GM13977 (cell line): Measurements from ENCODE around the gene TRIO.

Experiments
- DNase-seq: peaks from one replicate; pipeline ENCODE4 v3.0.0; 2012; ENCODE audit warnings: low spot score
- CTCF ChIP-seq: IDR thresholded peaks from 2 replicates; pipeline ENCODE4 v1.5.1; 2012; ENCODE audit warnings: mild to moderate bottlenecking, control low read depth; ENCODE audit not compliant: insufficient read depth; ENCODE audit errors: extremely low read depth, missing control alignments
- in situ Hi-C: fragments of 300-500 bp; cut with MboI; formaldehyde crosslinking; loops from one replicate; pipeline ENCODE4 v1.12.0; 2022; ENCODE audit warnings: low sequenced_read_pairs, low pct_unique_long_range_greater_than_20kb, mixed read lengths, inconsistent platforms; ENCODE audit not compliant: unreplicated experiment

The TRIO gene

DNA sequence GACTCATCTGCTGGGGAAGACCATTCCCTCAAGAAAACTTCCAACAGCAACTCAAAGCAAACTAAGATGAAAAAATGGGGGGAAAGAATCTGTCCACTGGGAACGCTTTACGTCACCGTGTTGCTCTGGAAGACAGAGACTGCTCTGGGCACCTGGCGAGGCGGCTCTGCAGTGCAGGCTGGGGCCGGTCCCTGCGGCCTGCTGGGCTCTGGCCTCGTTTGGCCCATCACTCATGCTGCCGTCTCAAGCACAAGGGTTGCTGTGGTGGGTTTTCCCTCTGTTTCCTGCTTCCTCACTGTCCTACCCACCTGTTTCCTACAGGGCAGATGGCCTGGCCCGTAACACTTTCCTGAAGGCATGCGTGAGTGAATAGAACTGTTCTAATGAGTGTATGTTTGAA is 345.6 kb downstream of the TRIO start:
- no peak for TF ChIP-seq CTCF
- in situ Hi-C loops = no loop called here
- DNase-seq = no peak

DNA sequence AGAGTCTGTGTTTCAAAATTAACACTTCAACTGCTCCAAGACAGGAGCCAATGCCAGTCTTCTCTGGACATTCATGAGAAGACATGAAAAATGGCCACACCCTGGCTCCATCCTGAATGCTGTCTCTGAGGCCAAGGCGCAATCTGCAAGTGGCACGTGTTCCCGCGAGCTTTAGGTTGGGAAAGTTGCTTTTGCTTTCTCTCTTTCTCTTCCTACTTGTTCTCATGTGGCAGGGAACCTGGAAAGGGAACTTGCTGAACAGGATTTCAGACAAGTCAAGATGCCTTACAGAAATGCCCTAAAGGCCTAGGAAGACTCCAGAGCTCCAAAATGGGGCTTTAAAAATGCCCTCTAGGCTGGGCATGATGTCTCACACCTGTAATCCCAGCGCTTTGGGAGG is 346.5 kb downstream of the TRIO start:
- in situ Hi-C loops = no loop called here
- TF ChIP-seq CTCF = no peak
- DNase-seq = no peak

- in situ Hi-C loops = no loop called here
- no peak for TF ChIP-seq CTCF
- DNase-seq = no peak
Observed at GRCh38 chr5:14490309-14490711, 347.2 kb downstream of the TRIO start.

- in situ Hi-C loops = no loop called here
- no peak for DNase-seq
- TF ChIP-seq CTCF = no peak
Observed at GRCh38 chr5:14491015-14491915, 348.1 kb downstream of the TRIO start.

- TF ChIP-seq CTCF = no peak
- no peak for DNase-seq
- in situ Hi-C loops = no loop called here
Observed at GRCh38 chr5:14492331-14492964, 349.3 kb downstream of the TRIO start.

DNA sequence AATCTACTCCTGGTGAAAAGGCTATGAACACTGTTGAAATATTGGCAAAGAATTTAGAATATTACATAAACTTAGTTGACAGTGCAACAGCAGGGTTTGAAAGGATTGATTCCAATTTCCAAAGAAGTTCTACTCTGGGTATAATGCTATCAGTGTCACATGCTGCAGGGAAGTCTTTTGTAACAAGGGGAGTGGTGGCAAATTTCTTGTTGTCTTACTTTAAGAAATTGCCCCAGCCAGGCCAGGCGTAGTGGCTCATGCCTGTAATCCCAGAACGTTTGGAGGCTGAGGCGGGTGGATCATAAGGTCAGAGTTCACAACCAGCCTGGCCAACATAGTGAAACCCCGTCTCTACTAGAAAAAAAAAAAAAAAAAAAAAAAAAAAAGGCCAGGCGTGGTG is 352.2 kb downstream of the TRIO start:
- TF ChIP-seq CTCF = no peak
- no peak for DNase-seq
- in situ Hi-C loops = no loop called here
